Measurements from ENCODE around the gene TWF2. TPM values are rescaled to one million over a fixed set of nuclear protein-coding genes. Genes with fewer than 3 reads are reported as not detected.

The TWF2 gene
- total and polyA plus RNA-seq, 10 of the 15 experiments (the other 5 are each of a cell fraction or from before 2014, with no cell fraction given): 0.16 to 106 (median 68.5) TPM

- ChIA-PET CTCF (interaction anchor here (0.7 to 1.2 kb wide), 2 partner anchors 10 to 192 kb away, joined by 3 to 4 read pairs; no protein-coding TSS in a partner anchor), RAD21 (ENCODE audit: unreplicated experiment) (no interaction called here), SMC1A (ENCODE audit: uncharacterized antibody, unreplicated experiment) (interaction anchor here (1.3 kb wide), 2 partner anchors 10 to 13 kb away, joined by 4 to 5 read pairs; partner anchors contain the start of gene TLR9), POLR2A (no interaction called here)
- in situ Hi-C loops (cut with MboI): no loop called here
- H3K79me2 ChIP-seq (ENCODE audit: control insufficient read depth, insufficient read depth, low read length): no peaks in the 10 kb centered on the region
- intact Hi-C loops (cut with micrococcal nuclease; ENCODE audit: unreplicated experiment): no loop called here
- H3K27ac ChIP-seq (ENCODE audit: control insufficient read depth, insufficient read depth): no peak overlapping the region
- no peak overlapping the region for H3K4me2 ChIP-seq (ENCODE audit: control insufficient read depth, insufficient read depth)
- FAIRE-seq (no peak), DNase-seq (ENCODE audit: low read depth, low spot score) (no peak), ATAC-seq (no peak)
- BruUV-seq (replicated peaks): no TSS peak
- WGBS (ENCODE audit: insufficient coverage, insufficient replicate concordance, low lambda C conversion rate, missing lambda C conversion rate): 94% methylated on average over 7 of the region's 7 CpGs
- H3K4me1 ChIP-seq (ENCODE audit: control insufficient read depth, insufficient read depth, low read length): peaks cover 14% of the 10 kb centered on the region
- no peak overlapping the region for H3K4me3 ChIP-seq
- peaks cover 16 to 26% of the 10 kb centered on the region in 2 experiments for H3K36me3 ChIP-seq (ENCODE audit: control insufficient read depth in 2 of 2, insufficient read depth in 2 of 2, low read length in 1 of 2)
- H2AFZ ChIP-seq (ENCODE audit: control insufficient read depth, low read depth, low read length): no peak overlapping the region
- TF ChIP-seq POLR2A (IDR thresholded peaks at IDR 0.05; ENCODE audit: low read depth, low read length): peak; percentile 41; the same call in 1 of the 2 replicates
- TF ChIP-seq ETV6 (conservative IDR thresholded peaks at IDR 0.05 in 1 of 2, IDR thresholded peaks at IDR 0.05 in 1 of 2; ENCODE audit: borderline replicate concordance in 1 of 2, low read depth in 1 of 2): no peak
- no peak for TF ChIP-seq HSF1 (IDR thresholded peaks at IDR 0.05; ENCODE audit: low read depth, low read length)
- TF ChIP-seq BACH1 (IDR thresholded peaks at IDR 0.05; ENCODE audit: borderline replicate concordance): no peak
- H3K27me3 ChIP-seq (replicated peaks in 1 of 2; ENCODE audit: control insufficient read depth in 2 of 2, insufficient read depth in 2 of 2, low read length in 1 of 2): no peaks in the 10 kb centered on the region
- no peak overlapping the region for H3K9ac ChIP-seq (ENCODE audit: control insufficient read depth, insufficient read depth, low read length)
- no peaks in the 10 kb centered on the region for H4K20me1 ChIP-seq (ENCODE audit: control insufficient read depth, insufficient read depth)
- no peaks in the 10 kb centered on the region for H3K9me3 ChIP-seq (replicated peaks; ENCODE audit: control insufficient read depth, insufficient read depth, low read length)
Measured at GRCh38 chr3:52215351-52215750, 23.6 kb downstream of the TWF2 start.

- ChIA-PET SMC1A (ENCODE audit: uncharacterized antibody, unreplicated experiment) (interaction anchor here (1.3 kb wide), 2 partner anchors 11 kb away, joined by 4 to 5 read pairs; partner anchors contain the start of gene TLR9), RAD21 (ENCODE audit: unreplicated experiment) (no interaction called here), CTCF (interaction anchor here (1.0 kb wide), 1 partner anchor 9 kb away, joined by 5 read pairs; no protein-coding TSS in a partner anchor), POLR2A (no interaction called here)
- H3K79me2 ChIP-seq (ENCODE audit: control insufficient read depth, insufficient read depth, low read length): no peaks in the 10 kb centered on the region
- in situ Hi-C loops (cut with MboI) (no loop called here), intact Hi-C loops (cut with micrococcal nuclease; ENCODE audit: unreplicated experiment) (no loop called here)
- no peaks in the 10 kb centered on the region for H4K20me1 ChIP-seq (ENCODE audit: control insufficient read depth, insufficient read depth)
- DNase-seq (ENCODE audit: low read depth, low spot score) (no peak), FAIRE-seq (no peak), ATAC-seq (no peak)
- no peak overlapping the region for H2AFZ ChIP-seq (ENCODE audit: control insufficient read depth, low read depth, low read length)
- H3K4me2 ChIP-seq (ENCODE audit: control insufficient read depth, insufficient read depth): no peak overlapping the region
- no peak overlapping the region for H3K4me3 ChIP-seq
- peaks cover 9% of the 10 kb centered on the region for H3K4me1 ChIP-seq (ENCODE audit: control insufficient read depth, insufficient read depth, low read length)
- no peak for TF ChIP-seq RELA (IDR thresholded peaks at IDR 0.05; ENCODE audit: borderline replicate concordance, partially characterized antibody)
- no peak for TF ChIP-seq PAX5 (IDR thresholded peaks at IDR 0.05; ENCODE audit: borderline replicate concordance, low read depth, low read length)
- no peaks in the 10 kb centered on the region for H3K9me3 ChIP-seq (replicated peaks; ENCODE audit: control insufficient read depth, insufficient read depth, low read length)
- peaks cover 19 to 35% of the 10 kb centered on the region in 2 experiments for H3K36me3 ChIP-seq (ENCODE audit: control insufficient read depth in 2 of 2, insufficient read depth in 2 of 2, low read length in 1 of 2)
- no peak overlapping the region for H3K9ac ChIP-seq (ENCODE audit: control insufficient read depth, insufficient read depth, low read length)
- no peaks in the 10 kb centered on the region for H3K27me3 ChIP-seq (replicated peaks in 1 of 2; ENCODE audit: control insufficient read depth in 2 of 2, insufficient read depth in 2 of 2, low read length in 1 of 2)
- BruUV-seq (replicated peaks): no TSS peak
- H3K27ac ChIP-seq (ENCODE audit: control insufficient read depth, insufficient read depth): no peak overlapping the region
Measured at GRCh38 chr3:52213901-52214300, 25.1 kb downstream of the TWF2 start.

Data from GM12878 (cell line).